ENCODE data around the gene IL1RL2. TPM values are rescaled to one million over a fixed set of nuclear protein-coding genes. Genes with fewer than 3 reads are reported as not detected.

The IL1RL2 gene
- total RNA-seq (ENCODE audit: insufficient read depth, low replicate concordance) = not detected

DNA sequence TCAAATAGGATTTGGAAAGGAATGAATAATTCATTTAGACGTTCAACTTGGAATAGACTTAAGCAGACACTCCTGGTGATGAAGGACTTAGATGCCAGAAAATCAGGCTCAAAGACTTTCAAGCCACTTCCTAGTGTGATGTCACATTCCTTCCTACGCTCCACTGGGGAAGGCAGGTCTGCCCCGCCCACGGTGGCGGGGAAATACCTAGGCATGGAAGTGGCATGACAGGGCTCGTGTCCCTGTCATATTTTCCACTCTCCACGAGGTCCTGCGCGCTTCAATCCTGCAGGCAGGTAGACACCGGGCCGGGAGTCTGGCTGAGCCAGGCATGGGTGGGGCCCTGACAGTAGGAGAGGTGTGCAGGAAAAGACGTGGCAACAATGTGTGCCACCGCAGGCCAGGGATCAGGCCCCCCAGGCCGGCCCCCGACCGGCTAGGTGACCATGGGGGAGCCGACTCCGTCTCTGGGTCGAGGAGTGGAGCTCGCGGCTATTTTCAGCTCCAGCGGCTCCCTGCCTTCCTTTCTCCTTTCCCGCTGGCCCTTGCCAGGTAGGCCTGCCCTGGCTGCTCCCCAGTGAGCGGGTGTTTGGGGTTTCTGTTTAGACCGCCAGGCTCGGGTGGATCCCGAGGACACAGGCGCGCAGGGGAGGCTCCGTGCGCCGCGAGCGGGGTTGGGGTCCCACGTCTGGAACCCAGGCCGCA is at the start of gene IL1RL2:
Gene IL1RL2, plus strand, starts transcription at position 233 of the 705 bp plus-strand sequence. CDS start 845 bp downstream, outside the sequence.
- peak; percentile 9 for DNase-seq (ENCODE audit: low spot score)

DNA sequence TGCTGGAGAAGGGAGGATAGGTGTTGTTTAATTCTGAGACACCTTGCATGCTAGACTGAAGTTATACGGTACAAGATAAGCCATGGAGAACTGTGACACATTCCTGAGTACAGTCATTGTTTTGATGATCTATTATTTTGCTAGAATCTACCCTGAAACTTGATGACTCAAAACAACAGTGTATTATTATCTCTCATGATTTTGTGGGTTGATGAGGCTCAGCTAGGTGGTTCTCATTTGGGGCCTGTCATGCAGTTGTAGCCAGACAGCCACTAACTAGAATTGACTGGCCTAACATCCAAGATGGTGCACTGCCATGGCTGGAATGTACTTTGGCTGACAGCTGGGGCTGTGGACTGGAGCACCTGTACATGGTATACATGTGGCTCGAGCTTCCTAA is 49.7 kb upstream of the IL1RL2 start:
- no peak for DNase-seq (ENCODE audit: low spot score)

DNA sequence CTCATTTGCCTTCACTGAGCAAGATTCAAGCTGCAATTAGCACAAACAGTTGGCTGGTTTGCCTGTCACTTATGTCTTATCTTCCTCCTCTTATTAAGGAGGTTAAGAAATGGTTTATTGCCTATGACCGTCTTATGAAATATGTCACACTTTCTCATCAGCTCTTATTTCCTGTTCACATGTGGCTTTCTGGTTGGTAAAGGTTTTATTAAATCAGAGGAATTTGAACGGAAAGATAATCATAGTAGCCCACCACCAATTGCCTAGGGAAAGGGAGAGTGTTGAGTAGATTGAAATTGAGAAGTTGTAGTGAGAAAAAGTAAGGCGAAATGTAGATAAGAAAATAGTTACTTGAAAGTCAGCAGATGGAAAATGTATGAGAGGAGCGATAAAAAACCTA is 48.5 kb upstream of the IL1RL2 start:
- DNase-seq (ENCODE audit: low spot score) = no peak

DNA sequence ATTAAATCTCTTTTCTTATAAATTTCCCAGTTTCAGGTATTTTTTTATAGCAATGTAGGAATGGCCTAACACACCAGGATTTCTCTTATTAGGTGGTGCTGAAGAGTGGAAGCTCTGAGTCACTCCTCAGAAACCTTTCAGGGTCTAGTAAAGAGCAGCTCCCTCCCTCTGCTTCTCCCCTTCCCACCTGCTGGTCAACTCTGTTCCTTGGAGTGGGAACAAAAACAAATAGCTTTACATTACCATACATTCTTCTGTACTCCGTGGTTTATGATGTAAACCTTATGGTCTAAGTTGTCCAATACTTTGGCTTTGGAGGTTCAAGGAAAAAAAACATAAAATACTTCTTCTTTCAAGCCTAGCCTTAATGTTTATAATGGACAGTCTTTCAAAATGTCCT is 47.0 kb upstream of the IL1RL2 start:
- no peak for DNase-seq (ENCODE audit: low spot score)

DNA sequence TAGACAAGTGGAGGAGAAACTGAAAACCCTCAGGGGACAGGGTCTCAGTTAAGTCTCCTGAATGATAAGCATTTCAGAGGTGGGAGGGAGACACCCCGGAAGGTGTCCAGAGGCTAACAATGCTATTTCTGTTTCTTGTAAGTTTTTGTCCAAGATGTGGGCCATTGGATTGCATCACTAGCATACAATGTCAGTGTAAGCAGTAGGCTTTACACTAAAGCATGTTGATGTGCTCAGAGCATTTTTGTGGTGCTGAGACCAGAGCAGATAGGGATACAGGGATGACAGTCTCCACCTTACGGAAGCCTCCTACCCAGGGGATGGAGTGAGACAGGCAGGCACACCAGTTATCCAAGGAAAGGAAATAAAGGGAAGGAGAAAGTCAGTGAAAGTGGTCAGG is 46.4 kb upstream of the IL1RL2 start:
- no peak for DNase-seq (ENCODE audit: low spot score)

DNA sequence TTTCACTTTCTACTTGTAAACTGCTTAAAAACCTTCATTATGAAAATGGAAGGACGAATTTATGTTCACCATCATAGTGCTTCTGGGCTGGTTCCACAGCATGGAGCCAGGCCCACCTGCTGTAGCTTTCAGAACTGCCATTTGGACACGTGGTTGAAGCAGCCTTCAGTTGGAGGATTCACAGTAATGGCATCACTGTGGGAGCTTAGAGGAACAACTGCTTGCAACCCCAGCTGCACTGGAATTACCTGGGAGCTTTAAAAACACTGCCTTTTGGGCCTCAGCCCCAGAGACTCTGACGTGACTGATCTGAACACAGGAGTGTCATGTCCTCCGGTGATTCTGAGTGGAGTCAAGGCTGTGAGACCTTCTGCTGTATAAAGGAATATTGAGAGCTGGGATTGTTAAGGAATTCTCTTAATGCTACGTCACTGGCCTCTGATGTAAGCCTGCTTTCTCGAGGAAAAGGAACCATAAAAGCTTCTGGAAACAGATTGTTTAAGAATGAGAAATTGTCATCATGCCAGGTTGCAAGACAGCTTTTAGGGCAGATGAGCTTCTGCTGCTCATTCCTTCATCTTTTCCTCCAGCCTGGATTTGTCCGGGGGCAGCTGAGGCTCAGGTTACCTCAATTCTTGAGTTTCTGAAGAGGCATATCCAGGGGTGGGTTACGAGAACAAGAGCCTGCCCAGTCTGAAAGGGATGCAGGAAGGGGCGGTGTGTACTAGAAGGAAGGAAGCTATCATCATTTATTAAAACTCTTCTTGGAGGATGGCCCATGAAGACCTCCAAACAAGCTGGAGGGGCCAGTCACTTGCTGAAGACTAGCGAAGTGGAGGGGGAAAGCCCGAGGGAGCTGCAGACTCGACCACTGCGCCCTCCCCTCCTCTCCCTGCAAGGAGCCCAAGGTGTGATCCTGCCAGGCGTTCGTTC is 45.5 kb upstream of the IL1RL2 start:
- DNase-seq (ENCODE audit: low spot score) = peak; percentile 90

DNA sequence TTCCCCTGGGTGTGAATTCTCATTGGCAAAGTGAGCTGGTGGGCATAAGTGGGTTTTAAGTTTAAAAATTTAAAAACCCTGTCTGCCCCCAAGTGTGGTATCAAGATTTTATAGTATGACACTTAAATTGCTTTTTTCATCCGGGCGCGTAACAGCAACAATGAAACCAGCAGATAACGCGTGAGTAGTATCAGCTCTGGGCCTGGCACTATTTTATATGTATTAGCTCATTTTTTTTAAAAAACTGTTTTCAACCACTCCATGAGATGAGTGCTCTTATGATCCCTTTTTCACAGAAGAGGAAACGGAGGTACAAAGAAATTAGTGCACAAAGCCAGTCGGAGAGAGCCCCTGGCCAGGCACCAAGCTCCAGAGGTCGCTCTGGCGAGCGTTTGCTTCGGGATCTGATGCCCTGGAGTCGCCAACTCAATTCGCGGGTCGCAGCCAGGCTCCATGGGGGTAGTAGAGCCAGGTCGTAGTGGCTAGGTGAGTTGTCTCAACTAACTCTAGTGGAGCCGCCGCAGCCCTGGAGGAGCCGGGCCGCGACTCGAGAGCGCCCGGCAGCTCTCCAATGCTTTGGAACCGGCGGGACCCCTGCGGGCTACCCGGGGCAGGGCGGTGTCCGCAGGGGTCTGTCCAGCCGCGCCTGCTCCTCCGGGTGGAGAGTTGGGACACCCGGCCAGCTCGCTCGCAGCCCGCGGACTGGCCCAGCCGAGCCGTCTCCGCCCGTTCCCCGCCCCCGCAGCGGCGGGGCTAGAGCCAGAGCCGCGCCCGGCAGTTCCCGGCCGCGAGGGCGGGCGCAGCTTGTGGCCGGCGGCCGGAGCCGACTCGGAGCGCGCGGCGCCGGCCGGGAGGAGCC is 44.6 kb upstream of the IL1RL2 start, which contains the start of gene IL1R1:
Gene IL1R1, plus strand, starts transcription at position 777 of the 859 bp plus-strand sequence. CDS start 14,979 bp downstream, outside the sequence.
- peak; percentile 84 for DNase-seq (ENCODE audit: low spot score)

DNA sequence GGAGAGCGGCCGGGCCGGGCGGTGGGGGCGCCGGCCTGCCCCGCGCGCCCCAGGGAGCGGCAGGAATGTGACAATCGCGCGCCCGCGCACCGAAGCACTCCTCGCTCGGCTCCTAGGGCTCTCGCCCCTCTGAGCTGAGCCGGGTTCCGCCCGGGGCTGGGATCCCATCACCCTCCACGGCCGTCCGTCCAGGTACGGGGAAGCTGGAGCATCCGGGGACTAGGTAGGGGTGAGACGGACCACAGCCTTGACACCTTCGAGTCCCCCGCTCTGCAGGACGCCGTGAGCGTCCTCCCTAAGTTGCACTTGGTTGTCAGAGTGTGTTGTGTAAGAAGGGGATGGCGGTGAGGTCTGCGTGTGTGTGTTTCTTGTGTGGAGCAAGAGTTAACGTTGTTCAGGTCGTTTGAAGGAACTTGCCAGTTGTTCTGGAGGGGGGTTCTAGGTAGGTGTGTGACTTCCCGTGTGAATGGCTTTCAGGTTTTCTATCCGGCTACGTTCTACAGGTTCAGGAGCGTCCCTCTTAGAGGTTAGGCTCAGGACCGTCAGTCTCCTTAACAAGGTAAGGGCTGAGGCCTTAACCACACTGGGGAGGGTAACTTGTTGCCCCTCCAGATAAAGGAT is 43.9 kb upstream of the IL1RL2 start:
- peak; percentile 52 for DNase-seq (ENCODE audit: low spot score)

DNA sequence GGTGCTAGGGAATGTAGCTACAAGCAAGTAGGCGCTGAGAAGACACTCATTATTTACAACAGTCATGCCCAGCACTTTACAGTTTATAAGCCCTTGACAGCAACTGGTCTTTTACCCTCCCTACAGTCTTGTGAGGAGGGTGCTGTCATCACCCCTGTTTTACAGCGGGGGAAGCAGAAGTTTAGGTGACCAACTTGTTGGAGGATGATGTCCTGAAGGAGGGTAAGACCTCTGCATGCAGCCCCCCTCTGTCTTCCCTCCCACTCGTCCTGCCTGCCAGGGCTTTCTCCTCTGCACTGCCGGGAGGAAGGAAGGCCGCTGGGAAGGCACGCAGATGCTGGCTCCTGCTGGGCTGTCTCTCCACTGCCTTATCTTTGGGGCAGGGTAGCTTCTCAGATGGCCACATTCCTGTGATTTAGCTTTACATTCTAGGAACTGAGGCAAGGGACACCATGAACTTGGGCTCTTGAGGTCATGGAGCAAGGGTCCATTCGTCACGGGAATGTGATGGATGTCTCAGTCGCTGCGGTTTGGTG is 43.3 kb upstream of the IL1RL2 start:
- DNase-seq (ENCODE audit: low spot score) = peak; percentile 57

DNA sequence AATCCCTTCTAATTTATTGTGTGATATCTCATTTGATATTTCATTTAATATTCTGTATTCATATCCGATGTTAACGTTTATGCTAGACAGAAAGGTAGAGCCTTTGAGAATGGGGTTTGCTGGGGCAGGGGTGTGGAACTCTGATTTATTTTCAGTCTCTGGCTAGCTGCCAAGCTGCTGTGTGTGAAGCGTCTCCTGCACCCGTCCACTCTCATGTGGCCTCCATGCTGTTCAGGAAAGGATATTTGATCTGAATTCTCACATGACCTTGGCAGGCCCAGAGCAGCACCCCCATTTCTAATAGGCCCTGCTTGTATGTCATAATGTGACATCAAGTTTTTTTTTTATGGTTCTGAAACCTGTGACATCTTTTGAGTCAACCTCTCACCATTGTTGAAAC is 42.7 kb upstream of the IL1RL2 start:
- DNase-seq (ENCODE audit: low spot score) = peak; percentile 41

DNA sequence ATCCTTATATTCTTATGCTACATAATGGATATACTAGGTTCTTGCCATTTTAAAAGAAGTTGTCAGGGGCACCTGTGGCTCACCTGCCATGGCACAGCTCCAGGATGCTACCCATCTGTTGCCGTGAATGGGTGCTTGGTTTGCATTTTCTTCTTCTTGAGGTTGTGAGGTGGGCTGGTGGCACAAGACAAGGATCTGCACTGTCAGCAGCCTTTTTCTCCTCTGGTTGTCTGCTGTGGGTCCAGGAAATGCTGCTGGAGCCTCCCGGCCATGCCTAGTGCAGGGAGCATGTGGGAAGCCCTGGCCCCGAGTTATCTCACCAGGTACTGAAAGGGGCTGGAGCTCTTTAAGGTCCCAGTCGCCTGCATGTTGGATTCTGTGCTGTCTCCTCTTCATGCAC is 41.7 kb upstream of the IL1RL2 start:
- no peak for DNase-seq (ENCODE audit: low spot score)

DNA sequence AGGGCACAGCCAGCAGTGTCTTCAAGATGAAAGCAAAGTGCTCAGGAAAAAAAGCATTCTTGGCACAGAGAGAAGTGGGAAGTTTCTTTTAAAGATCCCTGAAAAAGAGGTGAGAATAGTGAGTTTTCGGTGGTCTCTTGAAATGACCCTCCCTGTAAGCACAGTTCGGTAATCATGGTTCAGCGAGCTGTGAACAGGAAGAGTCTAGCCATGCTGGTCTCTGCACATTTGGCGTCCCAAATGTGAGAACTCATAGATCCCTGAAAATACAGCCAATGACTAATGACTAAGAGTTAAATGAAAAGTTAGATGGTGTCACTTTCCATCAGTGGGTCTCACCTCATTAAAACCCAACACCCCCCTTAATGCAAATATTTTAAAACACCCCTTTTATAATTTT is 40.9 kb upstream of the IL1RL2 start:
- no peak for DNase-seq (ENCODE audit: low spot score)

DNA sequence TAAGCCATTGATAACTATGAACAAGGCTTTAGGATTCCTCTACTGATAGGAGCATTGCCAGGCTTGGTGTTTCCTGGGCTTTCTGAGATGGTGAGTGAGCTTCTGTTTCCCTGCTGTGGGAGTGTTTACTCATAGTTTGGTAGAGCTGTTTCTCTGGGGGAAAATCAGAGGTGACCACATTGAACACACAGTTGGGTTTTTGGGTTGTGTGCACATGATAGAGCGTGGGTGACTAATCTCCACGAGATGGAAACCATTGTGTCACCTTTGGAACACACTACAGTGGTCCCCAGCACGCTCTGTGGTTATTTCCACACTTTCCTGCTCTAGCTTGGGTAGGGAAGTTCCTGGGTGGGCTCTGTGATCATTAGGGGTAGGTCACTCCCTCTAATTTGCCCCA is 38.9 kb upstream of the IL1RL2 start:
- no peak for DNase-seq (ENCODE audit: low spot score)

DNA sequence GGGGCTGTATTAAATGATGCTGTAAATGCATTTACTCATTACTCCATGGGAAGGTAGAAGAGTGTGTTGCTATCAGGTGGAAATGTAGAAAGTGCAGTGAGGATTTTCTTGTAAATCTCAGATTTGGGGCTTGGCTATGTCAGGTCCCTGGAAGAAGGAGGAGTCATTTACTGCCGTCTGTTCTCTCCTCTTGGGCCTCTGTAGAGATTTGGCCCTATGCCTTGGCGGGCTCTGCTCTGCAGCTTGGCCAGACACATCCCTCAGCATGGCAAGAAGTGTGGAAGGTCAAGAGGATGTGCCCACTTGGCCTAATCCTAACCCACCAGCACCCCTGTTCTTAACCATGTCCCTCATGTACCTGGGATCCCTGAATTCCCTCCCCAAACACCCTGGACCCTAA is 37.6 kb upstream of the IL1RL2 start:
- DNase-seq (ENCODE audit: low spot score) = no peak

DNA sequence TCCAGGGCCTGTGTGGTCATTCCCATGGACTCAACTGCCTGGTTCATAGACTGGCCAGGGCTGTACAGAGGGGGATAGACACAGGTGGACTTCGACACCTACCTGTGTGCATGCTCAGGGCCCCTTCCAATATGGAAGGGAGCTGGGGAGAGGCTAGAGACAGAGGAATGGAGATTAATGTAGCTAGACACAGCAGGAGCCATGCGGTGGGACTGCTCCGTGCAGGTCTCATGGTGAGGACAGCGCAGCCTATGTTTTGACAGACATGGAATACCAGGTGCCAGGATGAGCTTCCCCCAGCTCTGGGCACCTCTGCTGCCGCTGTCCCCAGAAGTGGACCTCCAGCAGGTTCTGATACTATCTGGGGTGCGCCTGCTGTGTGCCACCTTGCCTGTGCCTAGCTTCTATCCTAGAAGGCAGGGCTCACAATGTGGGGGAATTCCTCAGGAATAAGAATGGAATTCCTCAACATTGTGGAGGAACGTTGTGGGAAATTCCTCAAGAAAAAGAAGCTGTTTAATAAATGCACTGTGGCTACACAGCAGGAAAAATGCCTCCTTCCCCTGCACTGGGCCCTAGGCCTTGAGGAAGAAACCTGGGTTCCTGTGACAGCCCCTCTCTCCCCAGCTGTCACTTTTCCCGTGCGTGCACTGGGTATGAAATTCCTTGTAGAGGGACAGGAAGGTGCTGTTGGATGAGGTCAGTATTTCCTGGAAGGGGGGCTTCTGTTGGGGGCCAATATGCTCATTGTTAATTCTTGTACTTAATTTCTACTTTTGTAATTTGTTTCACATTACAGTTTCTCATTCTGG is 37.0 kb upstream of the IL1RL2 start:
- no peak for DNase-seq (ENCODE audit: low spot score)

DNA sequence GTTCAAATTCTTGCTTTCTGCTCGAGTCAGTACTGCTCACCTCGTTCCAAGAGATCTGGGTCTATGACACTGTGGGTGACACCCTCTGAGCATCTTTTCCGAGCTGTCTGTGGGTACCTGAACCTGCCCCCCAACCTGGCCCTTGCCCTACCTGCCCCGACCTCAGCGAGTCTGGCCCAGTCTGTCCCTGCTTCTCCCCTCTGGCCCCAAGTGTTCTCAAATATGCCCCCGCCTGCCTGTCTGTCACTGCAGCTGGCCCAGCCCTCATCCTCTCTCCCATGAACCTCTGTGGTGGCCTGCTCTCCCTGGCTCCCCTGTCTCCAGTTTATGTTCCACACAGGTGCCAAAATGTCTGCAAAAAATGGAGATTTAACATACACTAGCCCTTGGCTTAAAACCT is 32.5 kb upstream of the IL1RL2 start:
- DNase-seq (ENCODE audit: low spot score) = no peak

DNA sequence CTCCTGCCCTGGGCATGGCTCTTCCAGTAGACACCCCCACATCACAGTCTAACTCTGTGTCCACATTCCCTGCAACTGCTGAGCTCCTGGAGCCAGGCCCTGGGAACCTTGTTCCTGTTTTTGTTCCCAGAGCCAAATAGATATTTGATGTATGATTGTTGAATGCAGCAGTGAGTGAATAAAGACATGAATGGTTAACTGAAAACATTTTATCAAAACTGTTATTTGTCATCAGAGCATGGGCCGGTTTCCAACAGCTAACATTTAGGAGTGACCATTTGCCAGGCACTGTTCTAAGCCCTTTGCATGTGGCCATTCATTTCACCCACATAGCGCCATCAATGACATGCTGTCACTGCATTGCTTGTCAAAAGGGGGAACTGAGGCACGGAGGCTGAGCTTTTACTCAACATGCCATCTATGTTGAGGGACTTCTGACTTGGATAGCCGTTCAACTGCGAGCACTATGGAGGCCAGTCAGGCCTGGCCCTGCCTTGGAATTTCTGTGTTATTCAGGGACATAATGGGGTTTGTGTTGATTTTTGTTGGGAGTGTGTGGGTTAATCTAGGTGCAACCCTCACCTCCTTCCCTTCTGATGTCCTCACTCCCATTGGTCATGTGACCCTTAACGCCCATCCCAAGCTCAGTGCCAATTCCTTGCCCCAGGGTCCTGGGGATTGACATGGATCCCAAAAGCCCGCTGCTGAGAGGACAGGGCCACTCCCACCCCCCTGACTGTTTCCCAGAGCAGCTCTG is 31.7 kb upstream of the IL1RL2 start:
- no peak for DNase-seq (ENCODE audit: low spot score)

DNA sequence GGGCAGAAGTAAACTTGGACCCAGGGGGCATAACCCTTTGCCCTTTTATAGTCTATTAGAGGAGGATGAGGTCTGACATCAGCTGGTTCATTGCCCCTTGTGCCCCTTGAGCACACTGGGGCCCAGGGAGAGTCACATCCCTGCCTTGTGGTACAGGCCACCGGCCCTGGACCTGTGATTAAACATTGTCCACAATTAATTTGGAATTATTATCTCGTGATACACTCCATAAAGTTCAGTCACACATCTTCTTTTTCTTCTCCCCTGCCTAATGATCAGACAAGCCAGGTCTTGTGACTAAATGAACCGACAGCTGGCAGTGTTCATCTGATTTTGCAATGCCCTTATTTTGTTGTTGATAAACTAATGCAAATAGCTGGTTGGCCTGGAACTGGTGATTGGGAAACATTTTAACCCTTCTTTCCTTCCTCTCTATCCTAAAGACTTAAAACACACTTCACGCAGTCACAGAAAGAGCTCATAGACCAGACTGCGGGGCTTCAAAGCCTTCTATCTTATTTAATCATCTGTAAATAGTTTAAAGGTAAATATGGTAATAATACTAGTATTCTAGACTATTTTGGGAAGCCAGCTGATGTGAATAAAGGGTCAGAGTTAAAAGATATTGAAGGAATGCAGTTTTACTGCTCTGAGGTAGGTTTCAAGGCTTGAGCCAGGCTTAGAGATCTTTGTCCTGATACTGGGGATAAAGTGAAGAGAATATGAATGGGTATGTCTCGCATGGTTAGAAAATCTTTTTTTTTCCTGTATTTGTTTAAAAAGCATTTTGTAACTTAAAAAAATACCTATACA is 30.9 kb upstream of the IL1RL2 start:
- peak; percentile 60 for DNase-seq (ENCODE audit: low spot score)
